ENCODE data around the gene CLASP1.

DNA sequence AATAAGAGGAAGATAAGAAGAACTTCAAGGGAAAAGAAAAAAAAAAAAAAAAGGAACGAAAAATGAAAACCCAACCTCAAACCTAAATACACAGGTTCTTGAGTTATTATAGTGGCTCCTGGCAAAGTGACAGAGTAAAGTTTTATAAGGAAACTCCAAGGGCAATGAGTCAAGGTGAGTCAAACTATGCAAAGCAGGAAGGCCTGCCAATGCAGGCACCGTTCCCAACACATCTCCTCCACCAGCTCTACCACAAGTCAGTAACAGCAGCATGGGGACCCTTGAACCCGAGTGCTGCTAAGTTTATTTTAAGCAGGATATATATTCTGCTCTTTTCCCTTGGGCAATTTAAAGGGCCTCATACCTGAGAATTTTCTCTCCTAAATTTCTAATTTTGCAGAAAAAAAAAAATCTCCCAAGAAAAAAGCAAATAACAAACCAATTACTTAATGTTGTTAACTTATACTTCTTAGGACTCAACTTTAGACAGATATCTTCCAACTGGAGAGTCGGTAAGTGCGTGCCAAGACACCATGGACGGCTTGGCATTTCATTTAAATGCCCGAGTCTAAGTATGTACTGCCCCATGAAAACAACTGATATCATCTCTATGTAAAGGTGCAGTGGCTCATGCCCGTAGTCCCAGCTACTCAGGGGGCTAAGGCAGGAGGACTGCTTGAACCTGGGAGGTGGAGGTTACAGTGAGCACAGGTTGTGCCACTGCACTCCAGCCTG, 288.5 kb downstream of the CLASP1 start:
- TF ChIP-seq, protein P1, sequence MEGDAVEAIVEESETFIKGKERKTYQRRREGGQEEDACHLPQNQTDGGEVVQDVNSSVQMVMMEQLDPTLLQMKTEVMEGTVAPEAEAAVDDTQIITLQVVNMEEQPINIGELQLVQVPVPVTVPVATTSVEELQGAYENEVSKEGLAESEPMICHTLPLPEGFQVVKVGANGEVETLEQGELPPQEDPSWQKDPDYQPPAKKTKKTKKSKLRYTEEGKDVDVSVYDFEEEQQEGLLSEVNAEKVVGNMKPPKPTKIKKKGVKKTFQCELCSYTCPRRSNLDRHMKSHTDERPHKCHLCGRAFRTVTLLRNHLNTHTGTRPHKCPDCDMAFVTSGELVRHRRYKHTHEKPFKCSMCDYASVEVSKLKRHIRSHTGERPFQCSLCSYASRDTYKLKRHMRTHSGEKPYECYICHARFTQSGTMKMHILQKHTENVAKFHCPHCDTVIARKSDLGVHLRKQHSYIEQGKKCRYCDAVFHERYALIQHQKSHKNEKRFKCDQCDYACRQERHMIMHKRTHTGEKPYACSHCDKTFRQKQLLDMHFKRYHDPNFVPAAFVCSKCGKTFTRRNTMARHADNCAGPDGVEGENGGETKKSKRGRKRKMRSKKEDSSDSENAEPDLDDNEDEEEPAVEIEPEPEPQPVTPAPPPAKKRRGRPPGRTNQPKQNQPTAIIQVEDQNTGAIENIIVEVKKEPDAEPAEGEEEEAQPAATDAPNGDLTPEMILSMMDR (IDR thresholded peaks at IDR 0.05): no peak
- TF ChIP-seq POLR2A (IDR thresholded peaks at IDR 0.05): no peak
